ENCODE results near the gene CAB39L. TPM values are rescaled to one million over a fixed set of nuclear protein-coding genes. Genes with fewer than 3 reads are reported as not detected.

The CAB39L gene
- total RNA-seq, 1 experiment from 2014 or later = 6.2 TPM

- no TSS peak for BruUV-seq (replicated peaks)
- DNase-seq (ENCODE audit: unreplicated experiment) = no peak
Measured at GRCh38 chr13:49400755-49401659, 42.9 kb downstream of the CAB39L start.

GRCh38 chr13:49399801-49400472, 43.9 kb downstream of the CAB39L start:
- no peak for TF ChIP-seq CTCF (IDR thresholded peaks at IDR 0.05; ENCODE audit: unreplicated experiment)
- ChIA-PET CTCF (interaction anchor here (1.2 kb wide), 1 partner anchor 15 kb away, joined by 3 read pairs; no protein-coding TSS in a partner anchor), POLR2A (no interaction called here)
- Mint-ChIP-seq H3K36me3 (ENCODE audit: insufficient read depth, unreplicated experiment) (peaks cover 6% of the 10 kb centered on the region), H3K9me3 (ENCODE audit: unreplicated experiment) (peaks cover 5% of the 10 kb centered on the region), H3K27ac (ENCODE audit: low read depth, unreplicated experiment) (no peak overlapping the region), H3K4me1 (ENCODE audit: insufficient read depth, unreplicated experiment) (no peaks in the 10 kb centered on the region), H3K4me3 (ENCODE audit: unreplicated experiment) (no peak overlapping the region), H3K27me3 (ENCODE audit: insufficient read depth, unreplicated experiment) (no peaks in the 10 kb centered on the region)
- DNase-seq (ENCODE audit: unreplicated experiment) = no peak
- intact Hi-C loops (cut with micrococcal nuclease) = no loop called here
- BruUV-seq (replicated peaks) = no TSS peak

More at GRCh38 chr13:49400755-49401659, 42.9 kb downstream of the CAB39L start:
- Mint-ChIP-seq H3K36me3 (ENCODE audit: insufficient read depth, unreplicated experiment) (peaks cover 6% of the 10 kb centered on the region), H3K27me3 (ENCODE audit: insufficient read depth, unreplicated experiment) (no peaks in the 10 kb centered on the region), H3K4me1 (ENCODE audit: insufficient read depth, unreplicated experiment) (no peaks in the 10 kb centered on the region), H3K27ac (ENCODE audit: low read depth, unreplicated experiment) (no peak overlapping the region), H3K4me3 (ENCODE audit: unreplicated experiment) (no peak overlapping the region), H3K9me3 (ENCODE audit: unreplicated experiment) (peaks cover 14% of the 10 kb centered on the region)
- intact Hi-C loops (cut with micrococcal nuclease) = no loop called here
- ChIA-PET CTCF (interaction anchor here (1.2 kb wide), 1 partner anchor 16 kb away, joined by 3 read pairs; no protein-coding TSS in a partner anchor), POLR2A (no interaction called here)
- no peak for TF ChIP-seq CTCF (IDR thresholded peaks at IDR 0.05; ENCODE audit: unreplicated experiment)

- H3K36me3 Mint-ChIP-seq (ENCODE audit: insufficient read depth, unreplicated experiment) = peaks cover 6% of the 10 kb centered on the region
- ChIA-PET CTCF (no interaction called here), POLR2A (interaction anchor here (0.6 kb wide), 2 partner anchors 82 to 1120 kb away, joined by 3 read pairs; no protein-coding TSS in a partner anchor)
- H3K9me3 Mint-ChIP-seq (ENCODE audit: unreplicated experiment) = peaks cover 10% of the 10 kb centered on the region
- no peak for DNase-seq (ENCODE audit: unreplicated experiment)
- no peaks in the 10 kb centered on the region for H3K4me1 Mint-ChIP-seq (ENCODE audit: insufficient read depth, unreplicated experiment)
- H3K4me3 Mint-ChIP-seq (ENCODE audit: unreplicated experiment) = no peak overlapping the region
- intact Hi-C loops (cut with micrococcal nuclease) = no loop called here
- TF ChIP-seq CTCF (IDR thresholded peaks at IDR 0.05; ENCODE audit: unreplicated experiment) = no peak
- H3K27me3 Mint-ChIP-seq (ENCODE audit: insufficient read depth, unreplicated experiment) = no peaks in the 10 kb centered on the region
- no peak overlapping the region for H3K27ac Mint-ChIP-seq (ENCODE audit: low read depth, unreplicated experiment)
- no TSS peak for BruUV-seq (replicated peaks)
Measured at GRCh38 chr13:49395878-49396380, 47.9 kb downstream of the CAB39L start.

GRCh38 chr13:49395451-49395865, 48.4 kb downstream of the CAB39L start:
- peaks cover 13% of the 10 kb centered on the region for H3K9me3 Mint-ChIP-seq (ENCODE audit: unreplicated experiment)
- BruUV-seq (replicated peaks) = no TSS peak
- TF ChIP-seq CTCF (IDR thresholded peaks at IDR 0.05; ENCODE audit: unreplicated experiment) = no peak
- no peaks in the 10 kb centered on the region for H3K4me1 Mint-ChIP-seq (ENCODE audit: insufficient read depth, unreplicated experiment)
- intact Hi-C loops (cut with micrococcal nuclease) = no loop called here
- no peak for DNase-seq (ENCODE audit: unreplicated experiment)
- H3K27ac Mint-ChIP-seq (ENCODE audit: low read depth, unreplicated experiment) = no peak overlapping the region
- H3K36me3 Mint-ChIP-seq (ENCODE audit: insufficient read depth, unreplicated experiment) = peaks cover 4% of the 10 kb centered on the region
- ChIA-PET CTCF (no interaction called here), POLR2A (interaction anchor here (0.6 kb wide), 2 partner anchors 81 to 1120 kb away, joined by 3 read pairs; no protein-coding TSS in a partner anchor)
- no peaks in the 10 kb centered on the region for H3K27me3 Mint-ChIP-seq (ENCODE audit: insufficient read depth, unreplicated experiment)
- H3K4me3 Mint-ChIP-seq (ENCODE audit: unreplicated experiment) = no peak overlapping the region
